ENCODE results near the gene RAPGEF5. TPM values are rescaled to one million over a fixed set of nuclear protein-coding genes. Genes with fewer than 3 reads are reported as not detected.

RAPGEF5 gene
- total RNA-seq, 1 donor = 1.1 TPM

DNA sequence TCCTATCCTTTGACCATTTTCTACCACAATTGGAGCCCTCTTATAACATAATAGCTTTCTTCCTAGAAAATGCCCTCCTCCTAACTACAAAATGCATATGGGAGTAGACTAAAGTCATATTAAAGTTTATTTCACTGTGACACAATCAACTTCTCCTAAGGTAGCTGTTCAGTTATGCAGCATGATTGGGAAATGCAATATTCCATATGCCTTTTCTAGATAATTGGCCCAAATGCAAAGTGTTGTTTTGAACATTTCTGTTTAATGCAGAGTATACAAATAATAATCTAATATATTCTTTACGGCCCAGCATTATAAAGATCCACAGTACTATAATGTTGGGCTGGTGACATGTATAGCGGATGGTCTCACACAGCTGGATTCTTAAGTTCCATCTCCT lies 205.1 kb downstream of the RAPGEF5 start:
- Histone ChIP-seq H4K20me1 (ENCODE audit: insufficient read depth, low read length) (no peaks in the 10 kb centered on the region), H3K79me2 (ENCODE audit: insufficient read depth, low read length) (no peaks in the 10 kb centered on the region), H3K9me3 (ENCODE audit: low read depth, low read length) (no peaks in the 10 kb centered on the region), H3K27me3 (ENCODE audit: insufficient read depth, low read length) (no peaks in the 10 kb centered on the region), H3K36me3 (ENCODE audit: insufficient read depth, low read length) (no peaks in the 10 kb centered on the region), H3K27ac (ENCODE audit: low read depth, low read length) (no peak overlapping the region), H3K4me2 (ENCODE audit: insufficient read depth, low read length) (no peak overlapping the region), H2AFZ (ENCODE audit: low read length) (no peak overlapping the region), H3K4me3 (ENCODE audit: insufficient read depth, low read length) (no peak overlapping the region), H3K4me1 (ENCODE audit: insufficient read depth, low read length) (peaks cover 12% of the 10 kb centered on the region)
- DNase-seq (ENCODE audit: insufficient read length, low spot score, missing footprints) = no peak
- no peak for TF ChIP-seq CTCF (IDR thresholded peaks at IDR 0.05; ENCODE audit: extremely low read depth, low read depth, low read length)

DNA sequence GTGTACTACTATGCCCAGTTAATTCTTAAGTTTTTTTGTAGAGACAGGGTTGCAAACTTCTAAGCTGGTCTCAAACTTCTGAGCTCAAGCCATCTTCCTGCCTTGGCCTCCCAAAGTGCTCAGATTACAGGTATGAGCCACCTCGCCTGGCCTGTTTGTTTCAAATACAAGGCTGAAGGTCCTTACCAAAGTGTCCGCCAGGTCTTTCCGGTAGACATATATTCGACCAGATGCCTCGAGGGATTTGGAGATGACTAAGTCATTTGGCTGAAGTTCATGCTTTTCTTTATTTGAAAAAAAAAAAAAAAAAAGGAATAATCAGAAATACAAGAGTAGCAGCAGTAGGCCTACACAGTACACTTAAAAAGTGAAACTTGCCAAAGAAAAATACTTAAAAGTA lies 206.7 kb downstream of the RAPGEF5 start:
- H3K27me3 ChIP-seq (ENCODE audit: insufficient read depth, low read length) = no peaks in the 10 kb centered on the region

DNA sequence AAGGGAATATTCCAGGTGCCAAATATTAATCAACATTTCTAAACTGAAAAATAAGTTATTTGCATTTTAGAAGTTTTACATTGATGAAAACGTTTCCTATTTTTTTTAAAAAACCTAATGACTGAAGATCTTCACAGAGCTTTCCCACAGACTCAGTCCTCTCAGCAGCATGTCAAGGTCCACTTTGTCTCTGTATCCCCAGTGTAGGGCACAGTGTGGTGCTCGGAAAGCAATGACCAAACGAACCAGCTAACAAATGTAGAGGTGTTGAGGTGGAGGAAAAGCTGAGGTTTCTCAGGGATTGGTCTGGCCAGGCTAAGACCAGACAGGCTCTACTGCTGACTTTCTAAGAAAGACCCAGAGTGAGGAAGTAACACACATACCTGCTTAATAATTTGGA lies 209.1 kb downstream of the RAPGEF5 start:
- H3K27me3 ChIP-seq (ENCODE audit: insufficient read depth, low read length) = no peaks in the 10 kb centered on the region
- H3K9me3 ChIP-seq (ENCODE audit: low read depth, low read length) = no peaks in the 10 kb centered on the region
- no peaks in the 10 kb centered on the region for H3K79me2 ChIP-seq (ENCODE audit: insufficient read depth, low read length)
- no peaks in the 10 kb centered on the region for H4K20me1 ChIP-seq (ENCODE audit: insufficient read depth, low read length)
- DNase-seq (ENCODE audit: insufficient read length, low spot score, missing footprints) = no peak
- TF ChIP-seq CTCF (IDR thresholded peaks at IDR 0.05; ENCODE audit: extremely low read depth, low read depth, low read length) = no peak
- no peaks in the 10 kb centered on the region for H3K36me3 ChIP-seq (ENCODE audit: insufficient read depth, low read length)
- H3K4me1 ChIP-seq (ENCODE audit: insufficient read depth, low read length) = peaks cover 5% of the 10 kb centered on the region
- no peak overlapping the region for H3K4me3 ChIP-seq (ENCODE audit: insufficient read depth, low read length)
- H2AFZ ChIP-seq (ENCODE audit: low read length) = no peak overlapping the region
- H3K27ac ChIP-seq (ENCODE audit: low read depth, low read length) = no peak overlapping the region
- no peak overlapping the region for H3K4me2 ChIP-seq (ENCODE audit: insufficient read depth, low read length)

More for the DNA sequence above, 206.7 kb downstream of the RAPGEF5 start:
- peaks cover 5% of the 10 kb centered on the region for H3K4me1 ChIP-seq (ENCODE audit: insufficient read depth, low read length)
- H4K20me1 ChIP-seq (ENCODE audit: insufficient read depth, low read length) = no peaks in the 10 kb centered on the region
- no peaks in the 10 kb centered on the region for H3K79me2 ChIP-seq (ENCODE audit: insufficient read depth, low read length)
- H3K4me3 ChIP-seq (ENCODE audit: insufficient read depth, low read length) = no peak overlapping the region
- H2AFZ ChIP-seq (ENCODE audit: low read length) = no peak overlapping the region
- H3K27ac ChIP-seq (ENCODE audit: low read depth, low read length) = no peak overlapping the region
- no peak for TF ChIP-seq CTCF (IDR thresholded peaks at IDR 0.05; ENCODE audit: extremely low read depth, low read depth, low read length)
- no peaks in the 10 kb centered on the region for H3K36me3 ChIP-seq (ENCODE audit: insufficient read depth, low read length)
- no peaks in the 10 kb centered on the region for H3K9me3 ChIP-seq (ENCODE audit: low read depth, low read length)
- H3K4me2 ChIP-seq (ENCODE audit: insufficient read depth, low read length) = no peak overlapping the region
- peak; percentile 58 for DNase-seq (ENCODE audit: insufficient read length, low spot score, missing footprints)

DNA sequence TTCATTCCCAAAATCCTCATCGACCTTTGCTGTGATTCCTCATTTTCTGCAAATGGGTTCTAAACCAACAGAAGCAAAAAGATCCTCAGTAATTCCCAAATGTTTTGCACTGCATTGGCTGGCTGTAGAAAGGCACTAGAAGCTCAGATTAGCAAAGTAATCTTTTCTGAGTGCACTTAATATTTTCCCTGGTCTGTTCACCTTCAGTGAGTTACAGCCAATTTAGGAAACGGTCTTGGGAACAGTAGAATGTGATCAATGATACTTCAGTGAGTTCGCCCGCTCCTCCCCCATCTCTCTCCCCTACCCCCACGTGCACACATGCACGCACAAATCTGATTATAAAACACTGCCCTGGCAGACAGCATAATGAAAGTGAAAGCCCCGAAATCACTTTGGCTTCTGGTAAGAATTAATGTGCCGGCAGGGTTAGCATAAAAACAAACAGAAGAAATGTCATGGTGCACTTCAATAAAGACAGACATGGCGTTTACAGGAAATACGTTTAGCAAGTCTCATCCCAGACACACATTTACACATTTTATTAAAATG lies 209.9 kb downstream of the RAPGEF5 start:
- H3K4me3 ChIP-seq (ENCODE audit: insufficient read depth, low read length) = peak overlapping the region; percentile 36
- H4K20me1 ChIP-seq (ENCODE audit: insufficient read depth, low read length) = no peaks in the 10 kb centered on the region
- H3K27me3 ChIP-seq (ENCODE audit: insufficient read depth, low read length) = no peaks in the 10 kb centered on the region
- no peak for DNase-seq (ENCODE audit: insufficient read length, low spot score, missing footprints)
- H3K4me2 ChIP-seq (ENCODE audit: insufficient read depth, low read length) = peak overlapping the region; percentile 48
- no peaks in the 10 kb centered on the region for H3K79me2 ChIP-seq (ENCODE audit: insufficient read depth, low read length)
- TF ChIP-seq CTCF (IDR thresholded peaks at IDR 0.05; ENCODE audit: extremely low read depth, low read depth, low read length) = no peak
- peaks cover 5% of the 10 kb centered on the region for H3K4me1 ChIP-seq (ENCODE audit: insufficient read depth, low read length)
- H3K36me3 ChIP-seq (ENCODE audit: insufficient read depth, low read length) = no peaks in the 10 kb centered on the region
- H2AFZ ChIP-seq (ENCODE audit: low read length) = peak overlapping the region; percentile 58
- no peaks in the 10 kb centered on the region for H3K9me3 ChIP-seq (ENCODE audit: low read depth, low read length)
- H3K27ac ChIP-seq (ENCODE audit: low read depth, low read length) = no peak overlapping the region

Measured in osteoblast (primary cell).